ENCODE measurements around the gene CRY1.

- TF ChIP-seq CTCF (IDR thresholded peaks at IDR 0.05) (no peak), POLR2A (IDR thresholded peaks at IDR 0.05) (no peak)
Measured at GRCh38 chr12:107125833-107126232, 32.5 kb upstream of the CRY1 start.
